ENCODE results near the gene LDLRAD4. TPM values are rescaled to one million over a fixed set of nuclear protein-coding genes. Genes with fewer than 3 reads are reported as not detected.

LDLRAD4 gene
- polyA plus RNA-seq, 3 donors, result 9.5 to 10.1 (median 9.6) TPM

GRCh38 chr18:13279181-13280069, 60.9 kb downstream of the LDLRAD4 start:
- no peak for DNase-seq (ENCODE audit: low read depth in 3 of 3, low spot score in 2 of 3)

- no peak for DNase-seq (ENCODE audit: low read depth in 3 of 3, low spot score in 2 of 3)
Measured at GRCh38 chr18:13280070-13280795, 61.7 kb downstream of the LDLRAD4 start.

- no peak for DNase-seq (ENCODE audit: low read depth in 3 of 3, low spot score in 2 of 3)
Measured at GRCh38 chr18:13281406-13281805, 62.8 kb downstream of the LDLRAD4 start.

GRCh38 chr18:13283746-13284145, 65.2 kb downstream of the LDLRAD4 start:
- no peak for DNase-seq (ENCODE audit: low read depth in 3 of 3, low spot score in 2 of 3)

- no peak for DNase-seq (ENCODE audit: low read depth in 3 of 3, low spot score in 2 of 3)
Measured at GRCh38 chr18:13284330-13285027, 65.9 kb downstream of the LDLRAD4 start.

GRCh38 chr18:13285874-13286273, 67.3 kb downstream of the LDLRAD4 start:
- no peak for DNase-seq (ENCODE audit: low read depth in 3 of 3, low spot score in 2 of 3)

- DNase-seq (ENCODE audit: low read depth in 3 of 3, low spot score in 2 of 3), result no peak
Measured at GRCh38 chr18:13286456-13287125, 68.0 kb downstream of the LDLRAD4 start.

- DNase-seq (ENCODE audit: low read depth in 3 of 3, low spot score in 2 of 3), result no peak
Measured at GRCh38 chr18:13287372-13287771, 68.8 kb downstream of the LDLRAD4 start.

- DNase-seq (ENCODE audit: low read depth in 3 of 3, low spot score in 2 of 3), result no peak
Measured at GRCh38 chr18:13288509-13289133, 70.1 kb downstream of the LDLRAD4 start.

- DNase-seq (ENCODE audit: low read depth in 3 of 3, low spot score in 2 of 3), result no peak
Measured at GRCh38 chr18:13289481-13290205, 71.1 kb downstream of the LDLRAD4 start.

- no peak for DNase-seq (ENCODE audit: low read depth in 3 of 3, low spot score in 2 of 3)
Measured at GRCh38 chr18:13290856-13291271, 72.3 kb downstream of the LDLRAD4 start.

- no peak for DNase-seq (ENCODE audit: low read depth in 3 of 3, low spot score in 2 of 3)
Measured at GRCh38 chr18:13291299-13291698, 72.7 kb downstream of the LDLRAD4 start.

GRCh38 chr18:13291745-13292447, 73.3 kb downstream of the LDLRAD4 start:
- no peak for DNase-seq (ENCODE audit: low read depth in 3 of 3, low spot score in 2 of 3)

GRCh38 chr18:13292736-13293135, 74.2 kb downstream of the LDLRAD4 start:
- no peak for DNase-seq (ENCODE audit: low read depth in 3 of 3, low spot score in 2 of 3)

- no peak for DNase-seq (ENCODE audit: low read depth in 3 of 3, low spot score in 2 of 3)
Measured at GRCh38 chr18:13294309-13294708, 75.7 kb downstream of the LDLRAD4 start.

GRCh38 chr18:13295894-13296293, 77.3 kb downstream of the LDLRAD4 start:
- DNase-seq (ENCODE audit: low read depth in 3 of 3, low spot score in 2 of 3), result no peak

- DNase-seq (ENCODE audit: low read depth in 3 of 3, low spot score in 2 of 3), result no peak
Measured at GRCh38 chr18:13296867-13297574, 78.5 kb downstream of the LDLRAD4 start.

GRCh38 chr18:13298262-13298661, 79.7 kb downstream of the LDLRAD4 start:
- no peak for DNase-seq (ENCODE audit: low read depth in 3 of 3, low spot score in 2 of 3)

Measured in right renal cortex interstitium (tissue), 3 donors.